Activated T-helper 17 cell treated with anti-CD3 and anti-CD28 coated beads, Interleukin-2, amount 50 U/mL, for 72 hours (primary cell): ENCODE measurements around the gene FAM236A. TPM values are rescaled to one million over a fixed set of nuclear protein-coding genes. Genes with fewer than 3 reads are reported as not detected.
A peak's percentile ranks its signal among the peaks of the same experiment; 100 is the strongest.
"Not testable (repeated sequence)": the region's sequence is repeated elsewhere in the genome, so short reads cannot be mapped to it uniquely, and the experiment has no call there.

Experiments
- ATAC-seq: fragments of 150-1000 bp; cut with Tn5 transposase; replicated peaks from 2 replicates; pipeline ENCODE4 v1.10.0; 2021; ENCODE audit warnings: mild to moderate bottlenecking, moderate library complexity
- H3K27ac Mint-ChIP-seq: one replicate; pipeline ENCODE4 v1.8.0; 2022; ENCODE audit warnings: mixed read lengths
- H3K27me3 Mint-ChIP-seq: one replicate; pipeline ENCODE4 v1.8.0; 2022; ENCODE audit warnings: mixed read lengths
- H3K36me3 Mint-ChIP-seq: one replicate; pipeline ENCODE4 v1.8.0; 2022; ENCODE audit warnings: low read depth, mild to moderate bottlenecking, mixed read lengths
- H3K4me1 Mint-ChIP-seq: one replicate; pipeline ENCODE4 v1.8.0; 2022; ENCODE audit warnings: mixed read lengths
- H3K4me3 Mint-ChIP-seq: one replicate; pipeline ENCODE4 v1.8.0; 2022; ENCODE audit warnings: mild to moderate bottlenecking, mixed read lengths
- H3K9me3 Mint-ChIP-seq: one replicate; pipeline ENCODE4 v1.8.0; 2022; ENCODE audit warnings: mixed read lengths
- total RNA-seq, 2 donors: library from RNA; stranded (reverse); gene quantifications; one replicate each; pipeline ENCODE4 v1.2.3, GENCODE V29; 2022

The FAM236A gene
- not detected for total RNA-seq

DNA sequence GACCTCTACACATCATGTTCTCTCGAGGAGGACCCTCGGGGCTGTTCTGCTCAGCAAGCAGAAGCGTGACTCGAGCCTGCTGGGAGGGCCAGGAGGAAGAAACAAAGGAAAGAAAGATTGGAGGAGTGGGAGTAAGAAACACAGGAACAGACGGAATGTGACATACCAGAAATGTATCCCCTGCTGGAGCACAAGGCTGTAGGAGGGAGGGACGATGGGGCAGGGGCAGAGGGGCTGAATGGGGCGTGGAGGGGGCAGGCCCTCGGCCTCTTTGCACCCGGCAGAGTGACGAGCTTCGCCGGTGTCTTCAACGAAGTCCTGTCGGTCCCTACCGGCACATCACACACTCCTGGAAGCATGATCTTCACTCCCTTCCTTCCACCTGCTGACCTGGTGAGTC lies at the start of gene FAM236A:
Gene FAM236A (plus strand): TSS at position 301 of the 400 bp plus-strand sequence. CDS start 57 bp downstream, at position 358.
- not testable (repeated sequence) for H3K27ac Mint-ChIP-seq, H3K9me3 Mint-ChIP-seq, H3K36me3 Mint-ChIP-seq, H3K4me3 Mint-ChIP-seq, ATAC-seq, H3K4me1 Mint-ChIP-seq, H3K27me3 Mint-ChIP-seq

DNA sequence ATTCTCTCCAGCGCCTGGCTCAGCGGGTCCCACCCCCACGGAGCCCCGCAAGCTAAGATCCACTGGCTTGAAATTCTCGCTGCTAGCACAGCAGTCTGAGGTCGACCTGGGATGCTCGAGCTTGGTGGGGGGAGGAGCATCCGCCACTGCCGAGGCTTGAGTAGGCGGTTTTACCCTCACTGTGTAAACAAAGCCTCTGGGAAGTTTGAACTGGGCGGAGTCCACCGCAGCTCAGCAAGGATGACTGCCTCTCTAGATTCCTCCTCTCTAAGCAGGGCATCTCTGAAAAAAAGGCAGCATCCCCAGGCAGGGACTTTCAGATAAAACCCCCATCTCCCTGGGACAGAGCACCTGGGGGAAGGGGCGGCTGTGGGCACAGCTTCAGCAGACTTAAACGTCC lies 48.3 kb upstream of the FAM236A start:
- not testable (repeated sequence) for ATAC-seq, H3K4me1 Mint-ChIP-seq, H3K36me3 Mint-ChIP-seq, H3K27me3 Mint-ChIP-seq, H3K27ac Mint-ChIP-seq, H3K9me3 Mint-ChIP-seq, H3K4me3 Mint-ChIP-seq

DNA sequence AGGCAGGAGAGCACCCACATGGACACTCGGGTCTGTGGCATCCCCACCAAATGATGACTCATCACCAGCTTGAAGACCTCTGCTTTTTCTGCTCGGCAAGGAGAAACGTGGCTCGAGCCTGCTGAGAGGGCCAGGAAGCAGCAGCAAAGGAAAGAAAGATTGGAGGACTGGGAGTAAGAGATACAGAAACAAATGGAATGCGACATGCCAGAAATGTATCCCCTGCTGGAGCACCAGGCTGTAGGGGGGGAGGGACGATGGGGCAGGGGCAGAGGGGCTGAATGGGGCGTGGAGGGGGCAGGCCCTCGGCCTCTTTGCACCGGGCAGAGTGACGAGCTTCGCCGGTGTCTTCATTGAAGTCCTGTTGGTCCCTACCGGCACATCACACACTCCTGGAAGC lies 25.7 kb upstream of the FAM236A start, which contains the start of gene FAM236C:
Gene FAM236C (plus strand): TSS at position 301 of the 400 bp plus-strand sequence. CDS start 100 bp downstream, outside the sequence.
- not testable (repeated sequence) for H3K4me1 Mint-ChIP-seq, H3K4me3 Mint-ChIP-seq, H3K27ac Mint-ChIP-seq, H3K27me3 Mint-ChIP-seq, H3K36me3 Mint-ChIP-seq, ATAC-seq, H3K9me3 Mint-ChIP-seq

DNA sequence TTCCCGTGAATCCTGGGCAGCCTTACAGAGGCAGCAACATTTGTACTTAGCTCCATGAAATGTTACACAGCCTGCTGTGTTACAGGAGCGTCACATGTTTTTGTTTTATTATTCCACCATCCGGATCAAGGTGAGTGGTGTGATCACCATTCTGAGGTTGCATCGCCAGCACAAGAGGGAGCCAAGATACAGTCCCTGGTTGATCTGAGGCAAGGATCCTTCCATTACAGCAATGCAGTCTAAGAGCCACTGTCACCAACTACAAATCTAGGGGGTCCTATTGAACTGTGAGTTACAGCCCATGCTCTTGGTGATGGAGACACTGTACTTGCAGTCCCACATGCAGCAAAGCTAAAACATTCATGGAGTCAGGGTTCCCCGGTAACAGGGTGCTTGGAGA lies 21.9 kb upstream of the FAM236A start:
- H3K4me1 Mint-ChIP-seq, ATAC-seq, H3K36me3 Mint-ChIP-seq, H3K9me3 Mint-ChIP-seq, H3K27ac Mint-ChIP-seq, H3K4me3 Mint-ChIP-seq, H3K27me3 Mint-ChIP-seq: not testable (repeated sequence)

DNA sequence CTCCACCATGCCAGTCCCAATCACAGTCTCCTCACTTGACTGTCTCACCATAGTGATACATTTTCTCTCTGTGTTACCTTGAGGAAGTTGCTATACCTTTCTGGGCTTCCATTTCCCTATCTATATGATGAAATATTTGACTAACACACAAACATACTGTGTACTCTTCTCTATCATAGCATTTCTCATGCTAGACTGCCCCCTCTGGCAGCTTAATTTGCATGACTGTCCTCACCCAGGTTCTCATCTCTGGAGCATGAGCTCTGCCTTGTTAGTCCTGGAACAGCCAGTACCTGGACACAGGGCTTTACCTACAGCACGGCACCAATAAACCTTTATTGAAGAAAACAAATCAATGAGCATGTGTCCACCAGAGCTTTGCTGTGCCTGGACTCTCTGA lies 5.7 kb upstream of the FAM236A start:
- not testable (repeated sequence) for H3K4me3 Mint-ChIP-seq, H3K27ac Mint-ChIP-seq, H3K9me3 Mint-ChIP-seq, H3K4me1 Mint-ChIP-seq, ATAC-seq, H3K27me3 Mint-ChIP-seq, H3K36me3 Mint-ChIP-seq

DNA sequence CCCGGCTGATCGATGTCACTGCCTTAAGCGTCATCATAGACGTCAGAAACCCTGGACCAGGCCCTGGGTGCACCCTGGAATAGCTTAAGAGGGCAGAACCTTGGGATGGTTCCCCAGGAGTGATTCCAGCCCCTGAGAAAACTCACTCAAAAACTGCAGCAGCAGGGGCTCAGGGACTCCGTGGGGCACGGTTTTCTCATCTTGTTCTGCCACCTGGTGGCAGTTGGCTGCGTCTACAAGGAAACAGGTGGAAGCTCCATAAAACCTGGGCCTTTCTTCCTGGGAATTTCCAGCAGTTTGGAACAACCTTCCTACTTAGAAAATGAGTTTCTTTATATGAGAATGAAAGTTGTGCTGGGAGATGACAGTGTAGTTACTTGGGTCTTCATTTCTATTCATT lies 1.6 kb upstream of the FAM236A start:
- H3K4me3 Mint-ChIP-seq, H3K9me3 Mint-ChIP-seq, H3K27ac Mint-ChIP-seq, H3K36me3 Mint-ChIP-seq, H3K4me1 Mint-ChIP-seq, H3K27me3 Mint-ChIP-seq, ATAC-seq: not testable (repeated sequence)

DNA sequence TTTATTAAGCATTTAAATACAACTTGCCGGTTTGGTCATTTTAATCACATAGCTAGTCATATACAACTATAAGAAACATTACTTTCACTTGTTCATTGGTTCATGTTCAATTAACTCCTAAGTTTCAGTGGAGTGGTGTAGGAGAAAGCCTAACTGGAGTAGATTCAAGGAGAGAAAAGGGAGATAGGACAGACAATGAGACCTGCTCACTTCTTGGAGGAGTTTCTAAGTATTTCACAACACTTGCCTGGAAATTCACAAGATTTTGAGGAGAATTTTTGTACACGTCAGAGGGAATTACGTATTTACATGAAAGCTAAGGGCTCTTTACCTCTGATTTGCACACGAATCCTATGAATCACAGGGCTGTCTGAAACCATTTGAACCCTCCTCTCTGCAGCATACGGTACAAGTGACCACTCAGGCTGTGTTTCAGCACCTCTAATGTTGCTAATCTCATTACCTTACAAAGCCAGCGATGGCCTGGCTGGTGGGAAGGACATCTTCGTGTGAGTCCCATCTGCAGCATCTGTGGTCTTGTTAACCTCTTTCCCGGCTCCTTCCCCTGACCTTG lies 1.0 kb upstream of the FAM236A start:
- H3K4me3 Mint-ChIP-seq, H3K27ac Mint-ChIP-seq, H3K27me3 Mint-ChIP-seq, ATAC-seq, H3K9me3 Mint-ChIP-seq, H3K36me3 Mint-ChIP-seq, H3K4me1 Mint-ChIP-seq: not testable (repeated sequence)

DNA sequence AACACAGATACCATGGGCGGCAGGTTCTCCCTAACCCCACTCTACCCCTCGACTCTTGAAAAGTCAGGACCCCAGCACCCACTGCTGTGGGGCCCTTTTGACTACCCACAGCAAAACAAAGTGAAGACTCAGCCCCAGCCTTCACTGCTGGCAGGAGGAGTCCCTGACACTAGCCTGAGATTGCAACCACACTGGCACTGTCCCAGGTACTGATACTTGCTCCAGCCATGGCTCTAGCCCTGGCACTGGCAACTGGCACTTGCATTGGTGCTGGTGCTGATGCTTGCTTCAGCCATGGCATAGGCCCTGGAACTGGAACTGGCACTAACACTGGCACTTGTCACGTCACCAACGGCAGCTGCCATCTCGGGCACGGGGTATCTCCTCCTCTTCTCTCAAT lies 4.3 kb downstream of the FAM236A start:
- H3K4me1 Mint-ChIP-seq, H3K9me3 Mint-ChIP-seq, H3K36me3 Mint-ChIP-seq, H3K27me3 Mint-ChIP-seq, ATAC-seq, H3K27ac Mint-ChIP-seq, H3K4me3 Mint-ChIP-seq: not testable (repeated sequence)

DNA sequence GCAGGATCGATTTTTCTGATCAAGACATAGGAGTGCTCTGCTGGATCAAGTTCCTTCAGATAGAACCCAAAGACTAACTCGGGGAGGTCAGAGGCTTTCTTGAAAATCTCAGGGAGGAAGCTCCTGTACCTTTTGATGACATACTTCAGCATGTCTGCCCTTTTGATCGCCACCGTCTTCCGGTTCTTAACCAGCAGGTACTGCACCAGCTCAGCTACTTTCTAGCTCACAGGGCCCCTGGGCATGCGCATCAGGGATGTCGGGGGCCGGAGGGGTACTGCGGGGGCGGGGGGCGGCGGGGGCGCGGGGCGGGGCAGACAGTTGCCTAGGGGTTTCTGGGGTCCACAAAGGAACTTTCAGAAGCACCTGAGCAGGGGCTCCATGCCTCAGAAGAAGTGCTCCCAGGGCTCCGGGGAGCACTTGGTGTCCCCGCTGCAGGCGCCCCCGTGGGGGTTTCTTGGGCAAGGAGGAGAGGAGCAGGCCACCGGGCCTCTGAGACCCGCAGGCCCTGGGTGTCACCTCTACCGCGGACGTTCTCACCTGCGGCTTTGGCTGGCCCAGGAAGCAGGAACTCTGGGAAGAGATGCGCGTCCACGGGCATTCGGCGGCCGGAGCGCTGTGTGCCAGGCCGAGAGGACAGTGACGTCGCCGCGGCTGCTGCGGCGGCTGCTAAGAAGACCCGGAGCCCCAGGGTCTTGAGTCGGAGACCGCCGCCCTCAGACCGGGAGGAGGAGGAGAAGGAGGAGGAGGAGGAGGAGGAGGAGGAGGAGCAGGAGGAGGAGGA lies 5.2 kb downstream of the FAM236A start:
- H3K27ac Mint-ChIP-seq, H3K27me3 Mint-ChIP-seq, H3K4me1 Mint-ChIP-seq, H3K36me3 Mint-ChIP-seq, H3K9me3 Mint-ChIP-seq, H3K4me3 Mint-ChIP-seq: not testable (repeated sequence)
- peak; percentile 89 for ATAC-seq

DNA sequence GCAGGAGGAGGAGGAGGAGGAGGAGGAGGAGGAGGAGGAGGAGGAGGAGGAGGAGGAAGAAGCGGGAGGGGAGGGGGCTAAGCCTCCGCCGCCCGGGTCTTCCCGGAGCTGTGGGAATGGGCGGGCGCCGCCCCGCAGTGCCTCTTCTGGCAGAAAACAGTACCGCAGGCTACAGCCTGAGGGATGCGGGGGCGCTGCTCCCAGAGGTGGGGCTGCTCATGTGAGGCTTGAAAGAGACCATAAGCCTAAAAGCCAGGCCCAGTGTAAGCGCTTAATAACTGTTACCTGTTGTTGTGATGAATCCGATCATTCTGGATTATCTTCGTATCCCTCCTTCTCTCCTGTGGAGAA lies 5.8 kb downstream of the FAM236A start, which contains the start of gene DMRTC1:
Gene DMRTC1 (minus strand): TSS at position 19 of the 351 bp plus-strand sequence. CDS start 68,143 bp downstream, outside the sequence.
- not testable (repeated sequence) for H3K4me3 Mint-ChIP-seq, H3K9me3 Mint-ChIP-seq, H3K27me3 Mint-ChIP-seq, H3K4me1 Mint-ChIP-seq, H3K27ac Mint-ChIP-seq, H3K36me3 Mint-ChIP-seq
- ATAC-seq, result peak; percentile 81

DNA sequence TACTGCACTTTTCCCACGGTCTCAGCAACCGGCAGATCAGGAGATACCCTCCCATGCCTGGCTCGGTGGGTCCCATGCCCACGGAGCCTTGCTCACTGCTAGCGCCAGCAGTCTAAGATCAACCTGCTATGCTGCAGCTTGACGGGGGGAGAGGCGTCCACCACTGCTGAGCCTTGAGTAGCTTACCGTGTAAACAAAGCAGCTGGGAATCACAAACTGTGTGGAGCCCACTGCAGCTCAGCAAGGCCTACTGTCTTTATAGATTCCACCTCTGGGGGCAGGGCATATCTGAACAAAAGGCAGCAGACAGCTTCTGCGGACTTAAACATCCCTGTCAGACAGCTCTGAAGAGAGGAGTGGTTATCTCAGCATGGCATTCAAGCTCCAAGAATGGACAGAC lies 22.0 kb downstream of the FAM236A start:
- not testable (repeated sequence) for H3K9me3 Mint-ChIP-seq, H3K36me3 Mint-ChIP-seq, ATAC-seq

DNA sequence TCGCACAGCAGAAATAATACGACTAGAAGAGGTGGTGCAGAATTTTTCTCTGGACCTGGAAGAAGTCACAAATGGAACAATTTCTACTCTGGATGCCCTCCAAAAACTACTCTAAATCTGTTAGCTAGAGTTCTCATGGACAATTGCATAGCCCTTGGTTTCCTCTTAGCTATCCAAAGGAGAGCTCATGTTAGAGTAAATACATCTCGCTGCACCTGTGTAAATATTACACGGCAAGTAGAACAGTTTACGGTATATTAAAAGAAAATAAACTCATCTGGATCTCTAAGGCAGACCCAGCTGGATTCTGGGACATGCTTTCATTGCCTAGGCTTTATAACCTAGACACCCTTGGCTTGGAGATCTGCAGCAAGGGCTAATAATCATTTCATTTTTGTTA lies 33.9 kb downstream of the FAM236A start:
- not testable (repeated sequence) for H3K4me3 Mint-ChIP-seq

More for the DNA sequence above, 22.0 kb downstream of the FAM236A start:
- not testable (repeated sequence) for H3K4me1 Mint-ChIP-seq, H3K4me3 Mint-ChIP-seq, H3K27me3 Mint-ChIP-seq, H3K27ac Mint-ChIP-seq

DNA sequence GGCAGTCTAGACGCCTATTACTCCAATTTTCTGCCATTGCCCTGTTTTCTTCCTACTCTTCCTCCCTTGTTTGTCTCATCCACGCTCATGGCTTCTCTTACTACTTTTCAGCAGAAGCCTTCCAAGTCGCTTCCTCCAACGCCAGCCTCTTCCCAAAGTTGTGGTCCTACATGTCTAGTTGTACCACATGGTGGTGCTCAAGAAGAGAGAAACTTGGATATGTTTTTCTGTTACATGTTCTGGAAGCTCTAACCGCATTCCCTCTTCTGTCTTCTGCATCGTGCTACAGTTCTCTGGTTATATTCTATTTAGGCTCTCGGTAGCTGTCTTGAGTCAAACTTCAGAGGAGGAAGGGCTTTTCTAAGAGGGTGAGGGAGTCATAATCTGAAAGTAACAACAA lies 36.9 kb downstream of the FAM236A start:
- not testable (repeated sequence) for H3K27ac Mint-ChIP-seq, H3K9me3 Mint-ChIP-seq, H3K4me3 Mint-ChIP-seq, H3K36me3 Mint-ChIP-seq, H3K27me3 Mint-ChIP-seq, H3K4me1 Mint-ChIP-seq, ATAC-seq

More for the DNA sequence above, 33.9 kb downstream of the FAM236A start:
- not testable (repeated sequence) for H3K27ac Mint-ChIP-seq, H3K36me3 Mint-ChIP-seq, H3K27me3 Mint-ChIP-seq, H3K9me3 Mint-ChIP-seq, ATAC-seq, H3K4me1 Mint-ChIP-seq

DNA sequence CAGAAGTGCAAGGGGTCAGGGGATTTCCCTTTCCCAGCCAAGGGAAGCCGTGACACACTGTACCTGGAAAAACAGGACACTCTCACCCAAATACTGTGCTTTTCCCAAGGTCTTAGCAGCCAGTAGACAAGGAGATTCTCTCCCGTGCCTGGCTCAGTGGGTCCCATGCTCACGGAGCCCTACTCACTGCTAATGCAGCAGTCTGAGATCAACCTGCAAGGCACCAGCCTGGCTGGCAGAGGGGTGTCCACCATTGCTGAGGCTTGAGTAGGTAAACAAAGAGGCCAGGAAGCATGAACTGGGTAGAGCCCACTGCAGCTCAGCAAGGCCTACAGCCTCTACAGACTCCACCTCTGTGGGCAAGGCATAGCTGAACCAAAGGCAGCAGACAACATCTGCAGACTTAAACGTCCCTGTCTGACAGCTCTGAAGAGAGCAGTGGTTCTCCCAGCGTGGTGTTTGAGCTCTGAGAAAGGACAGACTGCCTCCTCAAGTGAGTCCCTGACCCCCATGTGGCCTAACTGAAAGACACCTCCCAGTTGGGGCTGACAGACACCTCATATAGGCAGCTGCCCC lies 43.0 kb downstream of the FAM236A start:
- not testable (repeated sequence) for H3K36me3 Mint-ChIP-seq, H3K27me3 Mint-ChIP-seq, H3K4me3 Mint-ChIP-seq, H3K4me1 Mint-ChIP-seq, H3K27ac Mint-ChIP-seq, H3K9me3 Mint-ChIP-seq, ATAC-seq
